Astrocyte (in vitro differentiated cells and primary cell): ENCODE results near the gene ST6GALNAC3. TPM values are rescaled to one million over a fixed set of nuclear protein-coding genes. Genes with fewer than 3 reads are reported as not detected.

Experiments used
- DNase-seq: peaks from one replicate; pipeline ENCODE4 v3.0.0-alpha.2; 2010; ENCODE audit warnings: low read depth
- FAIRE-seq: peaks from 2 replicates; lab custom pipeline; 2011; peaks lifted over from hg19 to GRCh38; lab: Jason Lieb, UNC
- H2AFZ ChIP-seq: 2 replicates; pipeline ENCODE4 v1.6.0; 2012; ENCODE audit warnings: low read depth, low read length, inconsistent platforms
- H3K27ac ChIP-seq: 2 replicates; pipeline ENCODE4 v1.5.1; 2011; ENCODE audit warnings: low read depth, low read length, inconsistent platforms
- H3K27me3 ChIP-seq: 2 replicates; pipeline ENCODE4 v1.6.0; 2011; ENCODE audit warnings: low read length, inconsistent platforms; ENCODE audit not compliant: insufficient read depth
- H3K36me3 ChIP-seq: 2 replicates; pipeline ENCODE4 v1.5.1; 2011; ENCODE audit warnings: low read length, inconsistent platforms; ENCODE audit not compliant: insufficient read depth
- H3K4me1 ChIP-seq: 2 replicates; pipeline ENCODE4 v1.5.1; 2011; ENCODE audit warnings: low read length, inconsistent platforms; ENCODE audit not compliant: insufficient read depth
- H3K4me2 ChIP-seq: 2 replicates; pipeline ENCODE4 v1.6.0; 2012; ENCODE audit warnings: low read length, inconsistent platforms
- H3K4me3 ChIP-seq: 2 replicates; pipeline ENCODE4 v1.5.1; 2011; ENCODE audit warnings: low read depth, mild to moderate bottlenecking, low read length, inconsistent platforms; ENCODE audit not compliant: insufficient read depth
- H3K79me2 ChIP-seq: 2 replicates; pipeline ENCODE4 v1.6.0; 2012; ENCODE audit warnings: mild to moderate bottlenecking, low read length, inconsistent platforms; ENCODE audit not compliant: insufficient read depth
- H3K9ac ChIP-seq: 2 replicates; pipeline ENCODE4 v1.6.0; 2012; ENCODE audit warnings: mild to moderate bottlenecking, low read length, inconsistent platforms
- H3K9me3 ChIP-seq: 2 replicates; pipeline ENCODE4 v1.5.1; 2012; ENCODE audit warnings: low read depth, mild to moderate bottlenecking, low read length, inconsistent platforms; ENCODE audit not compliant: insufficient read depth
- H4K20me1 ChIP-seq: 2 replicates; pipeline ENCODE4 v1.6.0; 2012; ENCODE audit warnings: low read length, inconsistent platforms; ENCODE audit not compliant: insufficient read depth
- H3K27ac Mint-ChIP-seq: one replicate; pipeline ENCODE4 v1.8.0; 2021; ENCODE audit warnings: mild to moderate bottlenecking, mixed read lengths; ENCODE audit not compliant: unreplicated experiment
- H3K27me3 Mint-ChIP-seq: one replicate; pipeline ENCODE4 v1.8.0; 2021; ENCODE audit warnings: low read depth, mixed read lengths; ENCODE audit not compliant: unreplicated experiment
- H3K36me3 Mint-ChIP-seq: one replicate; pipeline ENCODE4 v1.8.0; 2021; ENCODE audit warnings: low read depth, mixed read lengths; ENCODE audit not compliant: unreplicated experiment
- H3K4me1 Mint-ChIP-seq: one replicate; pipeline ENCODE4 v1.8.0; 2021; ENCODE audit warnings: low read depth, mixed read lengths; ENCODE audit not compliant: unreplicated experiment
- H3K4me3 Mint-ChIP-seq: one replicate; pipeline ENCODE4 v1.8.0; 2021; ENCODE audit warnings: mild to moderate bottlenecking, moderate library complexity, mixed read lengths; ENCODE audit not compliant: unreplicated experiment
- H3K9me3 Mint-ChIP-seq: one replicate; pipeline ENCODE4 v1.8.0; 2021; ENCODE audit warnings: mild to moderate bottlenecking, mixed read lengths; ENCODE audit not compliant: unreplicated experiment
- CTCF ChIP-seq: IDR thresholded peaks from 2 replicates; pipeline ENCODE4 v1.5.1; 2011; ENCODE audit warnings: low read depth, mild to moderate bottlenecking, inconsistent platforms, low read length, moderate library complexity; ENCODE audit not compliant: insufficient read depth
- EZH2 ChIP-seq: IDR thresholded peaks from 2 replicates; pipeline ENCODE4 v1.6.1; 2012; ENCODE audit warnings: mild to moderate bottlenecking, low read length, inconsistent platforms; ENCODE audit not compliant: insufficient read depth
- total RNA-seq: library from RNA; stranded (reverse); gene quantifications from 2 replicates; pipeline ENCODE4 v1.2.1, GENCODE V29; 2021

ST6GALNAC3 gene
- total RNA-seq, 1 donor from 2014 or later, result 3.2 TPM

- Histone ChIP-seq H3K9me3 (no peaks in the 10 kb centered on the region), H3K4me3 (no peak overlapping the region), H3K27me3 (no peaks in the 10 kb centered on the region), H3K36me3 (no peaks in the 10 kb centered on the region), H3K79me2 (no peaks in the 10 kb centered on the region), H3K9ac (no peak overlapping the region), H3K27ac (no peak overlapping the region), H2AFZ (no peak overlapping the region), H3K4me1 (no peaks in the 10 kb centered on the region), H3K4me2 (no peak overlapping the region), H4K20me1 (no peaks in the 10 kb centered on the region)
- Mint-ChIP-seq H3K4me1 (peaks cover 6% of the 10 kb centered on the region), H3K27me3 (no peaks in the 10 kb centered on the region), H3K4me3 (no peak overlapping the region), H3K27ac (no peak overlapping the region), H3K9me3 (no peaks in the 10 kb centered on the region), H3K36me3 (no peaks in the 10 kb centered on the region)
- TF ChIP-seq CTCF (no peak), EZH2 (no peak)
- FAIRE-seq, result no peak
- DNase-seq, result no peak
Measured at GRCh38 chr1:76086109-76086508, 11.6 kb downstream of the ST6GALNAC3 start.

- H3K36me3 Mint-ChIP-seq, result no peaks in the 10 kb centered on the region
- H3K4me3 ChIP-seq, result no peak overlapping the region
- H3K36me3 ChIP-seq, result no peaks in the 10 kb centered on the region
- H3K9ac ChIP-seq, result no peak overlapping the region
- H3K27me3 Mint-ChIP-seq, result no peaks in the 10 kb centered on the region
- no peak overlapping the region for H2AFZ ChIP-seq
- no peak for FAIRE-seq
- H3K4me1 Mint-ChIP-seq, result peaks cover 6% of the 10 kb centered on the region
- no peaks in the 10 kb centered on the region for H4K20me1 ChIP-seq
- no peak overlapping the region for H3K27ac ChIP-seq
- DNase-seq, result no peak
- H3K4me2 ChIP-seq, result no peak overlapping the region
- no peak overlapping the region for H3K27ac Mint-ChIP-seq
- H3K27me3 ChIP-seq, result no peaks in the 10 kb centered on the region
- TF ChIP-seq EZH2 (no peak), CTCF (no peak)
- H3K9me3 ChIP-seq, result no peaks in the 10 kb centered on the region
- no peaks in the 10 kb centered on the region for H3K79me2 ChIP-seq
- H3K4me1 ChIP-seq, result no peaks in the 10 kb centered on the region
- H3K9me3 Mint-ChIP-seq, result no peaks in the 10 kb centered on the region
- H3K4me3 Mint-ChIP-seq, result no peak overlapping the region
Measured at GRCh38 chr1:76086597-76086996, 12.1 kb downstream of the ST6GALNAC3 start.

GRCh38 chr1:76090283-76091203, 16.0 kb downstream of the ST6GALNAC3 start:
- no peak overlapping the region for H2AFZ ChIP-seq
- H3K4me3 ChIP-seq, result no peak overlapping the region
- H3K4me2 ChIP-seq, result no peak overlapping the region
- DNase-seq (peak; percentile 33), FAIRE-seq (no peak)
- no peak for TF ChIP-seq EZH2
- TF ChIP-seq CTCF, result no peak
- H3K4me1 ChIP-seq, result no peaks in the 10 kb centered on the region
- no peaks in the 10 kb centered on the region for H4K20me1 ChIP-seq
- Mint-ChIP-seq H3K27ac (no peak overlapping the region), H3K4me1 (peaks cover 6% of the 10 kb centered on the region), H3K36me3 (no peaks in the 10 kb centered on the region), H3K4me3 (no peak overlapping the region), H3K9me3 (no peaks in the 10 kb centered on the region), H3K27me3 (peaks cover 5% of the 10 kb centered on the region)
- H3K36me3 ChIP-seq, result no peaks in the 10 kb centered on the region
- H3K9me3 ChIP-seq, result no peaks in the 10 kb centered on the region
- H3K9ac ChIP-seq, result no peak overlapping the region
- H3K27ac ChIP-seq, result no peak overlapping the region
- no peaks in the 10 kb centered on the region for H3K79me2 ChIP-seq
- no peaks in the 10 kb centered on the region for H3K27me3 ChIP-seq
